GM18909 (cell line): Measurements from ENCODE around the gene TMED4.

Experiments
- ATAC-seq: cut with Tn5 transposase; IDR thresholded peaks from one replicate; pipeline ENCODE4 v1.9.1; 2021; ENCODE audit warnings: mild to moderate bottlenecking; ENCODE audit not compliant: unreplicated experiment, poor library complexity

The TMED4 gene

GRCh38 chr7:44547536-44548231 lies 34.3 kb downstream of the TMED4 start:
- no peak for ATAC-seq

GRCh38 chr7:44541876-44542610 lies 40.0 kb downstream of the TMED4 start:
- no peak for ATAC-seq

DNA sequence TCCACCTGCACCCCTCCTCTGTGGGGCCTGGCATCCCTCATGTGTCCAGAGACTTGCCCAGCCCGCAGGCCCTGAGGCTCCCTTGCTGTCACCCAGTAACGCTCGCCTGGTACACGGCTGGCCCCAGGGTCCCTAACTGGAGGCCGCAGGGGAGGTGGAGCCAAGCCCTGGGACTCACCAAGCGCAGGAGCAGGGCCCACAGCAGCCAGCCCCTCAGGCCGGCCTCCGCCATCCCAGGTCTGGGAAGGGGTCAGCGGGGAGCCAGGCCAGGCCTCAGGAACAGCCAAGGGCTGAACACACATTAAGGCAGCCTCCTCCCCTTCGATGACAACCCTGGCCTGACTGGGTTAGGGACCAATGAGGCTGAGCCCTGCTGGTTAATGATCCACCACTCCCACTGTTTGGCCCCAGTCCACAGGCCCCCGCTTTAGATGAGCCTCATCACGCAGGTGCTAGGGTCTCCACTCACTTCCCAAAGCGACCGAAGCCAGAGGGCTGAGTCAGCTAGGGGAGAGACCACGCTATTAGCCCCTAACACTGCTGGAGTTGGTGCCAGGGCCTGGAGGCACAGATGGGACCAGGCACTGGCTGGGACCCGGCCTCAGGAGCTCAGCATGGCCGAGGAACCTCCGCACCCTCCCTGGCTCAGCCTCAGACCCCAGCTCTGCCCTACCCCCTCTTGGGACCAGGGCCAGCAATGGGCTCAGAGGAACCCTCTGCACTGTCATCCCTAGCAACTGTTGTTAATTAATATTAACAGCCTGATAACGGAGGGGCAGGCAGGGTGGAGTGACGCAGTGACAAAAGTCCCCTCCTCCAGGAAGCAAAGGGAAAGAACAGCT lies 40.8 kb downstream of the TMED4 start, which contains the start of gene NPC1L1:
Gene NPC1L1 (minus strand): TSS at position 303 of the 842 bp plus-strand sequence. CDS start 71 bp downstream, at position 232.
- ATAC-seq = no peak

- ATAC-seq = no peak
Measured at GRCh38 chr7:44540592-44541027, 41.4 kb downstream of the TMED4 start.

GRCh38 chr7:44539669-44540506 lies 42.1 kb downstream of the TMED4 start:
- ATAC-seq = no peak

DNA sequence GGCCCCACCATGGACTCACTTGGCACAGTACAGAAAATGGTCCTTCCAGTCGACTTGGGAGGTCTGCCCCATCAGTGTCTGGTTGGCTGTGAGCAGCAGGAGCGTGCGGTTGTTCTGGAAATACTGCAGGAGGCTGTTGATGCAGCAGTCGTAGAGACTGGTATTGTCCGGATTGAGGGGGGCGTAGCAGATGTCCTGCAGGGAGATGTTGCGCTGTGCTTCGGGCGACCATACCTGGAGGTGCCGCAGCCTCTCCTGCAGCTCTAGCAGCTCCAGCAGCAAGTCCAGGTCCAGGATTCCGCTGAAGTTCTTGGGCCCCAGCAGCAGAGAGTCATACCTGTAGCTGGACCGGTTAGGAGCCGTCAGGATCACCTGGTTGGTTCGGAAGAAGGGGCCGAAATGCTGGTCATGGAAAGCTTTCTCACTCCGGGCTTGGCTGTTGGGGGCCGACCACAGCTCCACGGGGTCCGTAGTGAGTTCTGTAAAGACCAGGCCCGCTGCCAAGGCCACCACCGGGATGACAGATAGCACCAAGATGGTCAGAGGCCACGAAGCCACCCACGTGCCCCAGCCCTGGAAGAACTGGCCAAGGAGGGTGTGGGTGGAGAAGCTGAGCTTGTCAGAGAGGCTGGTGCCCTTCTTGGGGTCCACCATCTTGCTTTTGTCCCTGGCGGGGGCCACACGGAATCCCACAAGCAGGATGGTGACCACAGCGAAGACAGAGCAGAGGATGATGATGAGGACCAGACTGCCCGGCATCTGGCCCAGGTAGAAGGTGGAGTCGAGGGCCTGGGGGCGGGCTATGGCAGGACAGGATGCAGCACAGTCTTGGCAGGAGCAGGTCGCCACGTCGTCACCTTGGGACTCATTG lies 43.0 kb downstream of the TMED4 start:
- no peak for ATAC-seq

DNA sequence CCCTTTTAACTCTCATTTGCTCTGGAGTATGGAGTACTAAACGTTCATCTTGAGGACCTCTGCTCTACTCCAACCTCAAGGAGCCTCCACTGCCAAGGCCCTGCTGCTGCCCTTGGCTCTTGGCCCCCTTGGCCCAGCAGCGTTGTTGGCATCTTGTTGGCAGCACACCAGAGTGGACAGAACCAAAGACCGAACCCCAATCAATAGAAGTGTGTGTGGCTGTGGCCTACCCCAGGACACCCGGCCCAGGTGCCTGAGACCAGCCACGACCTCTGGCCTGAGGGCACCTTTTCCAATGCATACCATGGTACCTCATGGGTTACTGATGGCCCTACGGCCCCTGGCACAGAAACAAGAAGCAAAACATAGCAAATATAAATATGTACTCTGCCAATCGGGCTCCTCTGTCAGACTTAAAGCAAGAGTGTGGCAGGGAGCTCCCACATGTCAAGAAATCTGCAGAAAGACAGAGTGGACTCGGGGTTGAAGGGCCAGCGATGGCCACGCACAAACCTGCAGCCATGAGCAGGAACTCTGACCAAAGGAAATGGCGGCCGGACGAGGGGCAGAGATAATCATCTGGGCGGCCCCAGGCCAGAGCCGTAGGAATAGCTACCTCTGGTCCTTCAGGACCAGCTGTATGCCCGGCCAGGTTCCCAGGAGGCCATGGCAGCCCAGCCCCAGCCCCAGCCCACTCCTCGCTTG lies 43.8 kb downstream of the TMED4 start:
- no peak for ATAC-seq

DNA sequence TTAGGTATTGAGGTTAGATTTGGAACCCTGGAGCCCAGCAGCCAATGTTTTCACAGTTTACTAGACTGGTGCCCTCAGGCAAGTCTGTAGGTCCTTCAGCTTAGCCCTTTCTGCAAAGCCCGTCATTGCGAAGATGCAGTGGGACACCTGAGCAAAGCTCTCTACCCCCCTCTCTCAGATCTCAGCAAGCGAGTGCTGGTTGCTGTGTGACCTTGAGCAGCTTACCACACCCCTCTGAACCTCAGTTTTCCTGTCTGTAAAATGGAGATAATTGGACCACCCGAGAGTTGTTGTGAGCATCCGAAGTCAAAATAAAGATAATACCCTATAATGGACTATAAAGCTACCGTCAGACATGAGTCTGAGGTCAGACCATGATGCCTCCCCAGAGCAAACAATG lies 44.6 kb downstream of the TMED4 start:
- ATAC-seq = no peak

- no peak for ATAC-seq
Measured at GRCh38 chr7:44536090-44536489, 45.9 kb downstream of the TMED4 start.

GRCh38 chr7:44535348-44536064 lies 46.5 kb downstream of the TMED4 start:
- no peak for ATAC-seq

GRCh38 chr7:44534501-44534900 lies 47.5 kb downstream of the TMED4 start:
- peak; percentile 62 for ATAC-seq

- ATAC-seq = no peak
Measured at GRCh38 chr7:44534087-44534486, 47.9 kb downstream of the TMED4 start.

GRCh38 chr7:44533301-44534055 lies 48.6 kb downstream of the TMED4 start:
- no peak for ATAC-seq

DNA sequence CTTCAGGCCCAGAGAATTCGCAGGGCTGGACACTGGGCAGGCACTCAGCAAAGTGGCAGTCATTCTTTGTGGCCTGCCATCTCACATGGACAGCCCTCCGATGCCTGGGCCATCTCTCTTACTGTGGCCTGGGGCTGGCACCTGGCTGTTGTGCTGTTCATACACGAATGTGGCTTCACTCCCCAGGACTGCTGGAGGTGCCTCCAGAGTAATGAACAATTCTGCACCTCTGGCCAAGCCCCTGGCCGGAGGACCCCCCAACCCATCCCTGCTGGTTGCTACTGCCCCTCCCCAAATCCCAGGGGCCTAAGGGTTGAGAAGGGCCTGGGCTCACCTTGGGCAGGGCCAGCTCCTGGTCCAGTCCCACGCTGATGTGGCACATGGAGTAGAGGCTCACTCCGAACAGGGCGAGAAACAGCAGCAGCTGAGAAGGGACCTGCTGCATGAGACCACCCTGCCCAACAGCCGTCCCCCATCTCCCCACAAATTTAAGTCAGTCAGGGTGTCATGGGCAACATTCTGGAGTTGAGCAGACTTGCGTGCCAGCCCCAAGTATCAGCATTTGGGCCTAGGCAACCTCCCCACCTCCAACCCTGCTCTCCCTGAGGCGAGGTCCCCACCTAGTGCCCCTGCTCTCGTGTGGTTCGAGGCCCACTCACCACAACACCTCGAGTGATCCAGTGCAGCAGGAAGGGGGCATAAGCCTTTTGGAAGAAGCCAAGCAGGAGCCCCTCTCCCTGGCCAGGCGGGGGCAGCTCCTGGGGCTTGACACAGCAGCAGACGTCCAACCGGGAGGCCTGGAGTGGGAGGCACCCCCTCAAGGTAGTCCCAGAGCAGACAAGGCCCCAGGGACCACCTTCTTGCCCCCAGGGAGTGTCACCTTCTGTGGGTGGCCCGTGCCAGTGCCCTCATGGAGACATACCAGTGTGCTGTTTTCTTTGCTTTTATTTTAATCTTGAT lies 50.3 kb downstream of the TMED4 start:
- ATAC-seq = no peak

GRCh38 chr7:44530990-44531389 lies 51.0 kb downstream of the TMED4 start:
- ATAC-seq = no peak
